ENCODE results near the gene TEKTIP1.
"Not testable (repeated sequence)": the region's sequence is repeated elsewhere in the genome, so short reads cannot be mapped to it uniquely, and the experiment has no call there.

TEKTIP1 gene

GRCh38 chr19:3524078-3524842 lies 14.7 kb upstream of the TEKTIP1 start:
- no peak for DNase-seq

- no peak for DNase-seq
Observed at GRCh38 chr19:3524904-3525451, 14.0 kb upstream of the TEKTIP1 start.

- DNase-seq: no peak
Observed at GRCh38 chr19:3526507-3527237, 12.3 kb upstream of the TEKTIP1 start.

- no peak for DNase-seq
Observed at GRCh38 chr19:3527238-3527910, 11.6 kb upstream of the TEKTIP1 start.

GRCh38 chr19:3528080-3528479 lies 10.9 kb upstream of the TEKTIP1 start:
- no peak for DNase-seq

- DNase-seq: no peak
Observed at GRCh38 chr19:3528539-3529211, 10.3 kb upstream of the TEKTIP1 start.

- DNase-seq: not testable (repeated sequence)
Observed at GRCh38 chr19:3529299-3529698, 9.7 kb upstream of the TEKTIP1 start.

GRCh38 chr19:3530389-3530788 lies 8.6 kb upstream of the TEKTIP1 start:
- DNase-seq: no peak

- no peak for DNase-seq
Observed at GRCh38 chr19:3531716-3532115, 7.3 kb upstream of the TEKTIP1 start.

- DNase-seq: no peak
Observed at GRCh38 chr19:3532154-3532786, 6.7 kb upstream of the TEKTIP1 start.

GRCh38 chr19:3533033-3533432 lies 5.9 kb upstream of the TEKTIP1 start:
- DNase-seq: no peak

GRCh38 chr19:3533563-3534216 lies 5.3 kb upstream of the TEKTIP1 start:
- DNase-seq: no peak

- DNase-seq: no peak
Observed at GRCh38 chr19:3534375-3535234, 4.4 kb upstream of the TEKTIP1 start.

GRCh38 chr19:3535235-3535535 lies 3.8 kb upstream of the TEKTIP1 start:
- no peak for DNase-seq

- no peak for DNase-seq
Observed at GRCh38 chr19:3535563-3535965, 3.4 kb upstream of the TEKTIP1 start.

GRCh38 chr19:3535981-3536380 lies 3.0 kb upstream of the TEKTIP1 start:
- DNase-seq: no peak

- no peak for DNase-seq
Observed at GRCh38 chr19:3536429-3537100, 2.4 kb upstream of the TEKTIP1 start.

- no peak for DNase-seq
Observed at GRCh38 chr19:3537101-3537437, 1.9 kb upstream of the TEKTIP1 start.

- DNase-seq: no peak
Observed at GRCh38 chr19:3537438-3538240, 1.3 kb upstream of the TEKTIP1 start.

Data from activated naive CD4-positive, alpha-beta T cell (primary cell).